ENCODE results near the gene PPM1M.

- TF ChIP-seq TOX (CRISPR knock-in tag; IDR thresholded peaks at IDR 0.05; ENCODE audit: borderline replicate concordance) (no peak), CSRNP3 (CRISPR knock-in tag; IDR thresholded peaks at IDR 0.05) (no peak), ARNTL (CRISPR knock-in tag; IDR thresholded peaks at IDR 0.05; ENCODE audit: borderline replicate concordance, low read depth) (no peak), PATZ1 (CRISPR knock-in tag; IDR thresholded peaks at IDR 0.05; ENCODE audit: borderline replicate concordance) (no peak), ZNF70 (CRISPR knock-in tag; IDR thresholded peaks at IDR 0.05) (no peak), ESRRG (CRISPR knock-in tag; IDR thresholded peaks at IDR 0.05) (no peak), PPARA (CRISPR knock-in tag; IDR thresholded peaks at IDR 0.05; ENCODE audit: borderline replicate concordance) (no peak)
Measured at GRCh38 chr3:52299247-52299878, 53.8 kb downstream of the PPM1M start.

Measured in SK-N-SH treated with all-trans-retinoic acid at 6 μM for 48 hours (cell line).